Activated T-helper 1 cell treated with anti-CD3 and anti-CD28 coated beads, Interleukin-12 subunit alpha, Interleukin-12 subunit beta, Interleukin-2, Interleukin-4 antibody, amounts not matched to agents 30 ng/mL and 10 ng/mL and 1 ng/mL, durations not matched to agents 14 hours and 24 hours and 36 hours (primary cell): Measurements from ENCODE around the gene PPIE. TPM values are rescaled to one million over a fixed set of nuclear protein-coding genes. Genes with fewer than 3 reads are reported as not detected.

Source experiments
- DNase-seq: peaks from one replicate; pipeline ENCODE4 v3.0.0; 2021; ENCODE audit warnings: low spot score
- H3K27ac Mint-ChIP-seq: one replicate; pipeline ENCODE4 v1.8.0; 2021; ENCODE audit warnings: mild to moderate bottlenecking, mixed read lengths
- H3K27me3 Mint-ChIP-seq: one replicate; pipeline ENCODE4 v1.8.0; 2022; ENCODE audit warnings: mild to moderate bottlenecking, moderate library complexity, mixed read lengths; ENCODE audit not compliant: insufficient read depth
- H3K36me3 Mint-ChIP-seq: one replicate; pipeline ENCODE4 v1.8.0; 2021; ENCODE audit warnings: low read depth, mixed read lengths
- H3K4me1 Mint-ChIP-seq: one replicate; pipeline ENCODE4 v1.8.0; 2021; ENCODE audit warnings: low read depth, mixed read lengths
- H3K4me3 Mint-ChIP-seq: one replicate; pipeline ENCODE4 v1.8.0; 2021; ENCODE audit warnings: mild to moderate bottlenecking, moderate library complexity, mixed read lengths
- H3K9me3 Mint-ChIP-seq: one replicate; pipeline ENCODE4 v1.8.0; 2021; ENCODE audit warnings: mixed read lengths
- intact Hi-C: fragments of 100-400 bp; cut with micrococcal nuclease; formaldehyde crosslinking; loops from one replicate; pipeline ENCODE4 v1.15.1; 2024
- total RNA-seq: library from RNA; stranded (reverse); gene quantifications from 2 replicates; pipeline ENCODE4 v1.2.3, GENCODE V29; 2022

The PPIE gene
- total RNA-seq = 68.1 and 75.0 TPM in 2 replicates

DNA sequence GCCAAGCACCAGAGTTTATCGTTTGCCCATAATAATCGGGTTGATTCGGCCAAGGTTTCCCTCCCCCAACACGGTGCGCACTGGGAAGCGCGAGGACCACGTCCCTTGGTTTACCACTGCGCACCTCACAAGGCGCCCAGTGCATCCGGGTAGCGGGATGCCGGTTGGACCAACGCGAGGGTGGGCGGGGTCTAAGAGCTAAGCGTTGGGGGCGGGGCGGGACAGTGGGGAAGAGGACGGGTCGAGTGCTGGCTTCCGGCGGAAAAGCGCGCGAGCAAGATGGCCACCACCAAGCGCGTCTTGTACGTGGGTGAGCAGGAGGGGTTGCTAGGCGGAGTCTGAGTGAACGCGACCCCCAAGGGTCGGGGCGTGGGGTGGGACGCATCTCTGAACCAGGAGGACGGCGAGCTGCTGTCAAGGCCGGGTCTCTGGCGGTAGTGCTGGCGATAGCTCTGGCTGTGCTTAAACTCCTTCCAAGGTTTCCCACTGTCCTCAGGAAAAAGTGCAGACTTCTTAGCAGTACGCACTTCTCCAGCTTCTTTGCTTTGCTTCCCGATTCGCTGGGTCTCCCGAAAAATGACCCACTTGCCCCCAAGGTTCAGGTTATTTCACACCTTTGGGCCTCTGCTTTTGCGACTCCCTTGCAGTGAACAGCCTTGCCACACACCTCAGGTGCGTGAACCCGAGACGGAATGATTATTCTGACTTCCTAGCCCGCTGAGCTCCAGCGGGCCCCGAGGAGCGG, at the start of gene PPIE:
TSS of gene PPIE (plus strand) at position 261 of the 745 bp plus-strand sequence. CDS start at position 280, 19 bp downstream.
- Mint-ChIP-seq H3K4me1 (peaks cover 67% of the 10 kb centered on the region), H3K27ac (peak within 1 kb of the TSS; percentile 93), H3K27me3 (no peaks in the 10 kb centered on the region), H3K36me3 (peaks cover 28% of the 10 kb centered on the region), H3K9me3 (peaks cover 6% of the 10 kb centered on the region), H3K4me3 (peak within 1 kb of the TSS; percentile 96)
- intact Hi-C loops = loop anchor here (1.0 to 5.0 kb wide), 5 partner anchors 46 to 304 kb away; partner anchors contain the start of genes CAP1, HPCAL4 and PABPC4
- DNase-seq = peak; percentile 83

DNA sequence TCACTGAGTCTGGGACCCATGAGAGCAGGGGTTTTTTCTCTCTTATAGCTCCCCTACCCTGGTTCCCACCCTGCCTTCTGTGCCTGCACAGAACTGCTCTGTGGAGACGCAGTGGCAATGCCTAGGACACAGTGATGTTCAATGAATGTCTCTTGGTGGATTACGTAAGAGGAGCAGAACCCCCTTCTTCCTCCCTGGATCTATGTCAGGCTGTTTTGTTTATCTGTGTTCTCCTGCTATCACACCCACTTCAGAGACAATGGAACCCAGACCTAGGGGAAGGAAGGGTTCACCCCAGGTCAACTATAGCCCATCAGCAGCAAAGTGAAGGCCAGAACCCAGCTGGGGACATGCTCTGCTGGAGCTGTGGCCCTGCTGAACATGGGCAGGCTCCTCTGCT, 49.5 kb upstream of the PPIE start:
- no peaks in the 10 kb centered on the region for H3K9me3 Mint-ChIP-seq
- intact Hi-C loops = no loop called here
- H3K27ac Mint-ChIP-seq = no peak overlapping the region
- H3K27me3 Mint-ChIP-seq = peaks cover 31% of the 10 kb centered on the region
- peaks cover 3% of the 10 kb centered on the region for H3K36me3 Mint-ChIP-seq
- no peak for DNase-seq
- no peak overlapping the region for H3K4me3 Mint-ChIP-seq
- peaks cover 29% of the 10 kb centered on the region for H3K4me1 Mint-ChIP-seq

DNA sequence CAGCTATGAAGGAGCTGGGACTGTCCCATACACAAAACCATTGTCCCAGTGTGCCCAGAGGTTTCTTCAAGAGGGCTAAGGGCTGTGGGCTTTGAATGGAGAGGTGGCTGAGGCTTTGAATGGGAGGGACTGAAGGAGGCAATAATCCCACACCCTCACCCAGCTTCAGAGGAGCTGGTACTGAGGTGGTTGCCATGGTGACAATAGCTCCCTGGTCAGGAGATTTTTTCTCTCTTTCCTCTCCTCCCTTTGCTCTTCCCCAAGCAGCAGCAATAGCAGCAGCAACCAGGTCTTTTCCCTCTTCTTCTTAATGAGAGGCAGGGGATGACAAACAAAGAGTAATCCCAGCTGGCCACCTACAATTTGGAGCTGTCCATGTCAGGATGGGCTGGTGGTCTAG, 49.0 kb upstream of the PPIE start:
- Mint-ChIP-seq H3K36me3 (peaks cover 3% of the 10 kb centered on the region), H3K27ac (no peak overlapping the region), H3K4me1 (peaks cover 33% of the 10 kb centered on the region), H3K4me3 (peak overlapping the region; percentile 83), H3K9me3 (no peaks in the 10 kb centered on the region), H3K27me3 (peaks cover 30% of the 10 kb centered on the region)
- DNase-seq = no peak
- intact Hi-C loops = loop anchor here (5.0 kb wide), 3 partner anchors 48 to 268 kb away; partner anchors contain the start of genes MFSD2A, MYCL and PPIE

DNA sequence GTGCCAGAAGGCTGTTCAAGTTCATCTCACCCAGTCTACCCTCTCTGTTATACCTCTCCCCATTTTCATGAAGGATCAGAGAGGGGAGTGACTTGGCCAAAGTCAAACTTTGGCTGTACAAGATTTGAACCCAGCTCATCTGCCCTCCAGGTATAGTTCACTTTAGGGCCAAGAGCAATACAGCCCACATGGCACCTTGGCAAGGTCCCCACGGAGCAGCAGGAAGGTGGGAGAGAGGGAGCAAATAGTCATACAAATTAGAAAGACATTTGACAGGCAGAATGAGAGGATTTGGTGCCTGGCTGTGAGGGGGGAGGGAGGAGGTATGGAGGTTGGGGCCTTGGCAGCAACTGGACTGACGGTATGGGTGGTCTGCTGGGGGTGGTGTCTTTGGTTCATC, 48.5 kb upstream of the PPIE start:
- H3K27ac Mint-ChIP-seq = no peak overlapping the region
- intact Hi-C loops = loop anchor here (5.0 kb wide), 3 partner anchors 47 to 267 kb away; partner anchors contain the start of genes MFSD2A, MYCL and PPIE
- DNase-seq = no peak
- peak overlapping the region; percentile 83 for H3K4me3 Mint-ChIP-seq
- H3K4me1 Mint-ChIP-seq = peaks cover 39% of the 10 kb centered on the region
- H3K36me3 Mint-ChIP-seq = no peaks in the 10 kb centered on the region
- H3K27me3 Mint-ChIP-seq = peaks cover 27% of the 10 kb centered on the region
- no peaks in the 10 kb centered on the region for H3K9me3 Mint-ChIP-seq

DNA sequence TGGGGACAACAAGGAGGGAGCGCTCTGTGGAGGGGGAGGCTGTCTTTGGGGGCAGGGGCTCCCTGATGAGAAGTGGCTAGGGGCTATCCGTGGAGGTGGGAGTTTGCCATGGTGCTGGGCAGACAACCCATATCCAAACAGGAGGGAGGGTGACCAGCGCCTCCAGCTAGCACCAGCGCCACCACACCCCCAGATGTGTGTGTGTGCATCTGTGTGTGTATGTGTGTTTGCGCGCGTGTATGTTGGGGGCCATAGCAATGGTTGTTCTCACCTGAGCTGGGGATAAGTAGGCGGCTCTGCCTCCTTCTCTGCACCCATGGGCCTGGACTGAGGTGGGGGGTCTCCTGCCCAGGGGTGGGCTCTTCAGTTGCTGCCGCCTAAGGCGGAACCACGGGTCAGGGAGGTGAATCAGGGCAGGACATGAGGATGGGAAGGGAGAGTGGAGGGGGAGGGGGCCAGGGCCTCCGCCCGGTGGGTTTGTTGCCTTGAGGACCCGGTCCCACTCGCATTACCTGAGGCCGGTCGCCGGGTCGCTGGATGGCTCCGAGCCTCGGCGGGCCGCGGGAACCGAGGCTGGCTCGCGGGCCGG, 47.8 kb upstream of the PPIE start:
- H3K36me3 Mint-ChIP-seq = no peaks in the 10 kb centered on the region
- no peak for DNase-seq
- no peaks in the 10 kb centered on the region for H3K9me3 Mint-ChIP-seq
- peaks cover 44% of the 10 kb centered on the region for H3K4me1 Mint-ChIP-seq
- H3K27ac Mint-ChIP-seq = no peak overlapping the region
- peak overlapping the region; percentile 83 for H3K4me3 Mint-ChIP-seq
- peaks cover 32% of the 10 kb centered on the region for H3K27me3 Mint-ChIP-seq
- intact Hi-C loops = loop anchor here (1.0 to 5.0 kb wide), 6 partner anchors 19 to 266 kb away; partner anchors contain the start of genes MFSD2A, MYCL, NT5C1A and PPIE

DNA sequence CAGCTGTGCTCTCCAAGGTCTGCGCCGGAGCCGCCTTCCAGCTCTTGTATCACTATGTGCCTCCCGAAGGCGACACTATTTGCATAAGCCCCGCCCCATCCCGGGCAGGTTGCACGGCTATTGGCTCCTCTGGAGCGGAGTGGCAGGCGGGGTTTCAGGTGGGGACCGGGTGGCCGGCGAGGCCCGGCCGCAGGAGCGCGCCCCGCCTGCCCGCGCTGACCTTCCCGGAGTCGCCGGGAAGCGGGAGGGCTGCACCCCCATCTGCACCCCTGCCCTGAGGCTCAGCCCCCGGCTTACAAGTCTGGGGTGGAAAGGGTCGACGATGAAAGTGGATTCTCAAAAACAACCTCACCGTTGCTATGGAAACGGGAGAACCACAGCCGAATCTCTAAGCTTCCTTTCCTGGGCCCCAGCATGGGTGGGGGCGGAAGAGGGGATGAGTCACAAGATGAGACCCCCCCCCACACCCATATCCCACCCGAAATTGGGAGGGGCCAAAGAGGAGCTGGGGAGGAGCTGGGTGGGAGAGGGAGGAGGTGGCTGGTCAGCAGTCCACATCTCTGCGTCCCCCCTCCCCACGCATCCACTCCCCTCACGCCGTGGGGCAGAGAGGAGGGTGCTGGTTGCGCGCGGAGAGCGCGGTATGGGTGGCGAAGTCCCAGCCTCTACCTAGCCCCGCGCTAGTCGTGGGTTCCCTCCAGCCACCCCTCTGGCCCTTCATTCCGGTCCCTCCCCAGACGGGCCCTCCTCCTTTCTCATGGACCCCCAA, 47.1 kb upstream of the PPIE start, which contains the start of gene HPCAL4:
TSS of gene HPCAL4 (minus strand) at position 51 of the 769 bp plus-strand sequence. CDS start 6,830 bp downstream, outside the sequence.
- H3K27ac Mint-ChIP-seq = no peak within 1 kb of the TSS
- H3K36me3 Mint-ChIP-seq = no peaks in the 10 kb centered on the region
- intact Hi-C loops = loop anchor here (1.0 to 5.0 kb wide), 6 partner anchors 19 to 266 kb away; partner anchors contain the start of genes MFSD2A, MYCL, NT5C1A and PPIE
- H3K9me3 Mint-ChIP-seq = no peaks in the 10 kb centered on the region
- peaks cover 44% of the 10 kb centered on the region for H3K4me1 Mint-ChIP-seq
- peak within 1 kb of the TSS; percentile 83 for H3K4me3 Mint-ChIP-seq
- H3K27me3 Mint-ChIP-seq = peaks cover 33% of the 10 kb centered on the region
- peak; percentile 88 for DNase-seq

DNA sequence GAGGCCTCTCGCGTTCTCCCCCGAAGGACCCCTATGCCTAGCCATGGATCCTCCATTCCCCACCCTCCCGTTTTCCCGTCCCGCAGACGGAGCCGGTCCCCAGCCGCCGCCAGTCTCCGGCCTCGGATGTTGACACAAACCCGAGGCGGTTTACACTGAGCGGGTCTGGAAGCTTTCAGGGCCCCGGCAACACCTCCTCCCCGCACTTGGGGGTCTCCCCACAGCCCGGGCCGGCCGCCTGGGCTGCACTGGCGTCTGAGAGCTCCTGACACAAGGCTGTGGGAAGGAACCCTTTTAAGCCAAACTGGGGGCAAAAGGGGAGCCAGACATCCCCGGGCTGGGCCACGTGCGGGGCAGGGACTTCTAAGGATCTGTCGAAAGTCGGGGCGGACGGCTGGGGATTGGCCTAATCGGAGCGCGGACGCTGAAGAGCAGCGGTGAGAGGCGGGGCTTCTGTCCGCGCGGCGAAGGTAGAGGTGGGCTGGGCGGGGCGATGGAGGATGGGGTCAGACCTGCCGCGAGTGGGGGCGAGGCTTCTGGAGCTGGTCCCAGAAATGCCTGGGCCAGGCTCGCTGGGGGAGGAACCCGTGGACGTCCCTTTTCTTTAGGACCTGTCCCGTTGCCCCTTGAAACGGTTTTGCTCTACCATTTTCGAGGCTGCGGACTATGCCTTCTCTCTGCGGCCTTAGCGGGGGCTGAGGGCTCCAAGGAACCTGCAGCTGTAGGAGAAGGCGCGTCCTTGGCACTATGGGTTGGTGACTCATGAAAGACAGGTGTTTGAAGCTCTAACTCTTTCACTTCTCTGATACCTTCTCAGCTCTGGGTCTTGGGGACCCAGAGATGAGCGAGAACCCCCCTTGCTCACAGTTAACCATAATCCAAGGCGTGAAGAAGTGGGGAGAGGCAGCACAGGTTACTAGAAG, 46.3 kb upstream of the PPIE start:
- H3K4me3 Mint-ChIP-seq = peak overlapping the region; percentile 83
- H3K36me3 Mint-ChIP-seq = no peaks in the 10 kb centered on the region
- DNase-seq = no peak
- peaks cover 33% of the 10 kb centered on the region for H3K27me3 Mint-ChIP-seq
- intact Hi-C loops = loop anchor here (5.0 kb wide), 3 partner anchors 45 to 265 kb away; partner anchors contain the start of genes MFSD2A, MYCL and PPIE
- peaks cover 44% of the 10 kb centered on the region for H3K4me1 Mint-ChIP-seq
- H3K9me3 Mint-ChIP-seq = no peaks in the 10 kb centered on the region
- peak overlapping the region; percentile 33 for H3K27ac Mint-ChIP-seq

DNA sequence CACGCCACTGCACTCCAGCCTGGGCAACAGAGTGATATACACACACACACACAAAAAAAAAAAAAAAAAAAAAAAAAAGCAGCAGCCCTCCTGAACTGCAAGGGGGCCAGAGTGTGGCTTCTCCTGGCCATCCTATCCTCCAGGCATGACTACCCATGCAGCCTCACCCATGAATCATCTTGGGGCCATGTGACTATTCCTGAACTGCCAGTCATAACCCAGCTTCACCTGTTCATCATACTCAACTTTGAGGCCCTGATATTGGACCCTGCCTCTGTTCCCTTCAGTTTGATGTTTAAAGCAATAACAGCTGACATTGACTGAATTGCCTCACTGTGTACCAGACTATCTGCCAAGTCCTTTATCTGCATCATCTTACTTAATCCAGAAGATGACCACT, 44.7 kb upstream of the PPIE start:
- H3K4me3 Mint-ChIP-seq = no peak overlapping the region

DNA sequence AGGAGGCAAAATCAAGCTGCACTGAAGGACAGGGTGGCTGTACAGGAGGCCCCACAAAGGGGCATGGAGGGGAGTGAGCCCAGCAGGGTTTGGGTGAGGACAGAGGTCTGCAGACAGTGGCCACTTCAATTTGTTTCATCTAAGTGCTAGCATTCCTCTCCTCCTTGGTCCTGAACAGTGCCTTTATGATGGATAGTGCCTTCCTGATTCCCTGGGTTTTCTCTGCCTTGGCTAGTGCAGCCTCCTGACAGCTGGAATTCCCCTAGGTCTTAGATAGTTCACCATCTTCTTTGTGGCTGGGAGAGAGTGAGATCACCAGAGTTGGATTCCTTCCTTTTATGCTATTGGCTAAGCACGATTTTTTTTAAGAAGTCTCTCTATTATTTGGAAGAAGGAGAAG, 43.7 kb upstream of the PPIE start:
- no peak overlapping the region for H3K4me3 Mint-ChIP-seq
- no peaks in the 10 kb centered on the region for H3K36me3 Mint-ChIP-seq
- no peaks in the 10 kb centered on the region for H3K9me3 Mint-ChIP-seq
- peaks cover 25% of the 10 kb centered on the region for H3K27me3 Mint-ChIP-seq
- peaks cover 29% of the 10 kb centered on the region for H3K4me1 Mint-ChIP-seq
- DNase-seq = no peak
- intact Hi-C loops = no loop called here
- no peak overlapping the region for H3K27ac Mint-ChIP-seq

More for the DNA sequence above, 44.7 kb upstream of the PPIE start:
- no peak for DNase-seq
- Mint-ChIP-seq H3K4me1 (peaks cover 38% of the 10 kb centered on the region), H3K27me3 (peaks cover 30% of the 10 kb centered on the region), H3K9me3 (no peaks in the 10 kb centered on the region), H3K27ac (no peak overlapping the region), H3K36me3 (no peaks in the 10 kb centered on the region)
- intact Hi-C loops = loop anchor here (5.0 kb wide), 3 partner anchors 43 to 263 kb away; partner anchors contain the start of genes MFSD2A, MYCL and PPIE

DNA sequence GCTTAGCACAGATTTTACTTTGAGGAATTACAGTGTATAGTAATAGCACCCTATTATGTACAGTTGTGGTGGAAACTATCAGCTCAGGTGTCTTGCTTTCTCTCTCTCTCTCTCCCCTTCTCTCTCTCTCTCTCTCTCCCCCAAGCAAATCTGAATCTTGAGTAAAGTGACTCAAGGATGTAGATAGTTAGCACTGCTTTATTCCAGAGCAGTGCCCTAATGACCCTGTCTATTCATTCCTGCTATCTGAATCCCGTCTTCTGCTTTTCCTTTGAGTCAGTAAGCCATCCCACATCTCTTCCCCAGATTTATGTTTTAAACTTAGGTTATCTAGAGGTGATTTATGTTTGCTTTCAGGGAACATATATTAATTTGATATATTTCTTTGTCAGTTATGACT, 42.2 kb upstream of the PPIE start:
- DNase-seq = no peak
- Mint-ChIP-seq H3K4me1 (peaks cover 18% of the 10 kb centered on the region), H3K27ac (no peak overlapping the region), H3K27me3 (peaks cover 23% of the 10 kb centered on the region), H3K4me3 (no peak overlapping the region), H3K9me3 (no peaks in the 10 kb centered on the region), H3K36me3 (no peaks in the 10 kb centered on the region)
- intact Hi-C loops = no loop called here

DNA sequence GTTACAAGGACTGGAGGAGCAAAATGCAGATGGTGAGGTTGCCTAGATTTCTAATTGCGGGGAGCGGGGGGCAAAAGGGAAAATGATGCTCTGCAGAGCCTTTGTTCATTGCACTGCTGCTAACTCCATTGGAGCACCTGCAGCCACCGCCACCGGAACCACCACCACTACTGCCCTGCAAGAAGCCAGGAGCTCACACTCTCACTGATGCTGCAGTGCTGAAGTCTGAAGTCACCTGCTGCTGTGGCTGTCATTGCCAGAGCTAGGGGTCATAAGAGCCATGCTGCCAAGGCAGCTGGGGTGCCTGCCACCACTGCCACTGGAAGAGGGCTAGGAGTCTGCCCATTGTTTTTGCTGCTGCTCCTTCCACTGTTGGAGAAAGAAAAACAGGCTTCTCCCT, 40.1 kb upstream of the PPIE start:
- intact Hi-C loops = no loop called here
- H3K27ac Mint-ChIP-seq = no peak overlapping the region

More for the DNA sequence above, 40.1 kb upstream of the PPIE start:
- Mint-ChIP-seq H3K4me1 (peaks cover 18% of the 10 kb centered on the region), H3K36me3 (no peaks in the 10 kb centered on the region), H3K27me3 (peaks cover 18% of the 10 kb centered on the region), H3K4me3 (no peak overlapping the region), H3K9me3 (no peaks in the 10 kb centered on the region)
- no peak for DNase-seq
